Fibroblast of the aortic adventitia (primary cell): Measurements from ENCODE around the gene DHRS7B. TPM values are rescaled to one million over a fixed set of nuclear protein-coding genes. Genes with fewer than 3 reads are reported as not detected.

Source experiments
- DNase-seq: peaks from one replicate; pipeline ENCODE4 v3.0.0-alpha.2; 2010; ENCODE audit warnings: low read depth
- H3K4me3 ChIP-seq: 2 replicates; pipeline ENCODE4 v1.5.1; 2011; ENCODE audit warnings: low read depth, mild to moderate bottlenecking, control low read depth, low read length, moderate library complexity
- CTCF ChIP-seq: IDR thresholded peaks from 2 replicates; pipeline ENCODE4 v1.5.1; 2011; ENCODE audit warnings: mild to moderate bottlenecking, low read length, control low read depth, inconsistent platforms; ENCODE audit not compliant: insufficient read depth
- total RNA-seq: library from RNA; depleted of rRNA; stranded (reverse); fragments of >200 nt; gene quantifications from 2 replicates; pipeline ENCODE4 v1.2.3, GENCODE V29; 2012; ENCODE audit warnings: low replicate concordance

Gene DHRS7B
- total RNA-seq, 1 donor, result 12.7 TPM

GRCh38 chr17:21166595-21167210 is 39.9 kb downstream of the DHRS7B start:
- no peak overlapping the region for H3K4me3 ChIP-seq
- DNase-seq, result peak; percentile 79
- TF ChIP-seq CTCF, result no peak

- no peak for TF ChIP-seq CTCF
- H3K4me3 ChIP-seq, result no peak overlapping the region
Observed at GRCh38 chr17:21167303-21167702, 40.5 kb downstream of the DHRS7B start.

GRCh38 chr17:21168555-21168865 is 41.7 kb downstream of the DHRS7B start:
- no peak overlapping the region for H3K4me3 ChIP-seq
- TF ChIP-seq CTCF, result no peak
- no peak for DNase-seq

More at GRCh38 chr17:21167303-21167702, 40.5 kb downstream of the DHRS7B start:
- DNase-seq, result peak; percentile 58

- no peak for TF ChIP-seq CTCF
- H3K4me3 ChIP-seq, result no peak overlapping the region
- DNase-seq, result no peak
Observed at GRCh38 chr17:21169496-21169895, 42.7 kb downstream of the DHRS7B start.

- H3K4me3 ChIP-seq, result no peak overlapping the region
- no peak for TF ChIP-seq CTCF
- DNase-seq, result no peak
Observed at GRCh38 chr17:21170809-21171208, 44.0 kb downstream of the DHRS7B start.

- DNase-seq, result no peak
- no peak for TF ChIP-seq CTCF
- no peak overlapping the region for H3K4me3 ChIP-seq
Observed at GRCh38 chr17:21171309-21171922, 44.7 kb downstream of the DHRS7B start.
